GM19468 (cell line): ENCODE results near the gene CNTNAP4.

Source experiments
- ATAC-seq: cut with Tn5 transposase; IDR thresholded peaks from one replicate; pipeline ENCODE4 v1.9.1; 2021; ENCODE audit warnings: mild to moderate bottlenecking, moderate library complexity, moderate number of reproducible peaks; ENCODE audit not compliant: unreplicated experiment; ENCODE audit errors: extremely low read depth

The CNTNAP4 gene

DNA sequence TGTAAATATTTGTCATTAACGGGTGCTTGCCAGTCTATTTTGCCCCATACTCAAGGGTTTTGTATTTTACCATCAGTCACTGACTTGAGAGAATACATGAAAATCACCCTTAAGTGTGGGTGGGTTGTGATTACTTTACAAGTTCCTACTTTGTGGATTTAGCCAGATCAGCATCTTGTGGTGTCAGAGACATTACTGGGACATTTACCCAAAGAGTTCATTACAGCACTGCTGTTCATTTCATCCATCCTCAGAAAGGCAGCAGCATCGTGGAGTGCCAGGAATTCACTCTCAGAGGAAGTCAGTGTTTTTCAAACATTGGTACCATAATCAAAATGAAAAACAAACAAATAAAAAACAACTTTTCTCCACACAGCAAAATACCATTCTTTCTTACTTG lies 110.8 kb downstream of the CNTNAP4 start:
- no peak for ATAC-seq

DNA sequence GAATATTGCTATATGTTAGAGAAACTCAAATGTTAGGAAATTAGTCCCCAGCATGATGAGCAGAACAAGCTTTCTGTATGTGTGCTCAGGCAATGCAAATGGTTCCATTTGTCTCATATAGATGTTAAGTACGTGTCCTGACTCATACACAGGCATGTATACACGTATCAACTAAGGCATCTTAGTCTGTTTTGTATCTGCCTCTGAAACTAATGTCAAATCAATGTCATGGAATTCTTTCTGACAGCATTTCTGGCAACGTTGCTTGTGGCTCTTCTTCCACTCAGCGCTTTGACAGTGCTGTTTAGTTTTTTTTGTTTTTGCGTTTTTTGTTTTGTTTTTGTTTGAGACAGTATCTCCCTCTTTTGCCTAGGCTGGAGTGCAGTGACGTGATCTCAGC lies 111.9 kb downstream of the CNTNAP4 start:
- ATAC-seq, result no peak

DNA sequence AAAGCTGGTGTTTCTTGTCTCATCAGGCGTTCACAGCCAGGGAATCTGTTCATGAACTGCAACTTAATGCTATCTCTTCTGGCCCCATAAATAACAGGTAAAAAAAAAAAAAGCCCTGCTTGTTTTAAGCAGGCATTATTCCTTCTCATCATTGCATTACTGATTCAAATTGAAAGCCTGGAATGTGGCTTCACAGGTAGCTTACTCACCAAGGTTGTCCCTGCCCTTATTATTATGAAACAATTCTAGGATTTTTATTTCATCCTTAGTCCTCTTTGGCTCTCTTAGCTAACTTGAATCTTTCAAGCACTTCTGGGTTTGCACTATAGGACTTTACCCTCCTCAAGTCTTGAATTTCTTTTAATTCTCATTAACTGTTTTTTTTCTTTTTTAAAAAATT lies 113.3 kb downstream of the CNTNAP4 start:
- no peak for ATAC-seq

DNA sequence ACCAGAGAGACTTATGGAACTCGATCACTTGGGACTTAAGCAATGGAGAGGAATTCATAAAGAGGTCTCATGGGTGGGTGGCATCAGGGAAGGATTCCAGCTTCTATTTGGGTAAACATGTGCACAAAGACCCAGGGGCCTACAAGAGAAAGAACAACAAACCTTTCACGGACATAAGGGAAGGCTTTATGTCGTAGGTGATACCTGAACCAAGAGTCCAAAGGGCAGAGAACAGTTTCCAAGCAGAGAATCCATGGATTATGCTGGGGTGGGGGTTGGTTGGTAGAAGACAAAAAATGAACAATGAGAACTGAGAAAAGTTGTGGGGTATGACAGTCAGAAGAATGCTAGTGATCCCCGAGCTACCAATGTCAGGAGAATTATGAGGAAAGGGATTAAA lies 119.8 kb downstream of the CNTNAP4 start:
- ATAC-seq, result no peak

DNA sequence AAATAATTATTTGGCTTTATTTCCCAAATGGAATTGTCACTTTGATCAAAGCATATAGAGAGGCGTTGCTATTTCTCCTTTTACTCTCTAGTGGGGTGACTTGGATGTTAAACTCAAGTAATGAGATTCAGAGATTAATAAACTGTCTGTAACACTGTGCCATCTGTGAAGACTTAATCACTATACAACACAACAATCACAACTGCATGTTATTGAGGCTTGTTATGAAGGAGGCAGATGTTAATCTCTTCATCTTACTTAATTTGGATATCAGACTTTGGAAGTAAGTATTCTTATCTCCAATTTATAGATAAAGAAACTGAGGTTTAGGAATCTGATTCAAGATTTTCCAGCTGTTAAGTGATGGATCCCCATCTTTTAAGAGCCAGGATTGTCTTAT lies 132.5 kb downstream of the CNTNAP4 start:
- ATAC-seq, result no peak

DNA sequence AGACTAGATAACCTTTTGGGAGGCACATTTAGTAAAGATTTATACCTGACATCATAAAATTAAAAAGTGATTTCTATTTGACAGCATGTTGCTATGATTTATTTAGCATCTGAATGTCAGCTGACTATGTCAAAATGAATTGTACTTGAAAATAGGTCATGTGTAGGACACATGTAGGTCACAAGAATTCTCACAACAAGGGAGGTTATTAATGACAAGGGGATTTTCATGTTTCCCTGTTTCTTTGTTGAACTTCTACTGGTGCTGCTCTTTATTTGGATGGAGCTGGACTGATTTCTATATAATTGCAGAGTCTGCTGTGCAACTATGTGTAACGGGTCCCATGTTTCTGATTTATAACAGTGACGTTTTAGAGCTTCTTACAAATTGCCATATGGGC lies 144.4 kb downstream of the CNTNAP4 start:
- ATAC-seq, result no peak

DNA sequence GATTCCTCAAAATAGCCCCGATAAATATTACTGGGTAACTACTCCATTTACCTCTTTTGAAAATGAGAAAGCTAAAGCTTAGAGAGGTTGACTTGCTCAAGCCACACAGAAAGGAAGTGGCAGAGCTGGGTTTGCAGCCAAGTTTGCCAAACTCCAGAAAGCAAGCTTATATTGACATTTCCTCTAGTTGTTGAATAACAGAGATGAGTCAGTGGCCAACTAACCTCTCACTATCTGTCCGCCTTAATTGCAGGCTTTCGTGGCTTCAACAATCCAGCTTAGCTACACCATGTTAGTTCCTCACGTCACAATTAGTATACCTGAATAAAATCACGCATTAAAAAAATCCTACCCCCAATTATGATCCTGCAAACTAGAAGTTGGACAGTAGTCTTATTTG lies 151.7 kb downstream of the CNTNAP4 start:
- no peak for ATAC-seq

DNA sequence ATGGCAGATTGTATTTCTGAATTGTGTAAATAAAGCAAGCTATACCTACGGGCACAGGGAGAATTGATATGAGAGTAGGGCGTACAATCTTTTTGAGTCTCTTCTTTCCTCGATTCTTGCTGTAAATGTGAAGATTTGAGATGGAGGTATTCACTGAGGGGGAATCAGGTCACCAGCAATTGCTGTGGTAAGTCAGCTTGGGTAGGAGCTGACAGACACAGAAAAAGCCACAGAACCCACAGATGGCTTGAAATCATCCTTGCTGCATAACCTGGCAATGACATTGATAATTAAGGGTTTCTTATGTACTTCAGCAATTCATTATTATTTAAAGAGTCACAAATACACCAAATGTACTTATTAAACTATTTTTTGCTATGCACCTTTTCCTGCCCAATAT lies 164.2 kb downstream of the CNTNAP4 start:
- ATAC-seq, result no peak

DNA sequence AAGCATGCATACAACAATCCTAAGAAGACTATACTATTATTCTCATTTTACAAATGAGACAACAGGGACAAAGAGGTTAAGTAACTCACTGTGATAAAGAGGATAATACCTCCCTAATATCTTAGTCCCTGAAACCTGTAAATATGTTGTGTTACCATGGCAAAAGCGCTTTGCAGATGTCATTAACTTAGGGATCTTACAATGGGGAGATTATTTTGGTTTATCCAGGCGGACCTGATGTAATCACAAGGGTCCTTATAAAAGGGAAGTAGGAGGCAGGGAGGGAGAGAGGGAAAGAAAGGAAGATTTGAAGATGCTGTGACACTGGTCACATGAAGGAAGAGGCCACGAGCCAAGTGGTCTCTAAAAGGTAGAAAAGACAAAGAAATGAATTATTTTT lies 164.7 kb downstream of the CNTNAP4 start:
- no peak for ATAC-seq

DNA sequence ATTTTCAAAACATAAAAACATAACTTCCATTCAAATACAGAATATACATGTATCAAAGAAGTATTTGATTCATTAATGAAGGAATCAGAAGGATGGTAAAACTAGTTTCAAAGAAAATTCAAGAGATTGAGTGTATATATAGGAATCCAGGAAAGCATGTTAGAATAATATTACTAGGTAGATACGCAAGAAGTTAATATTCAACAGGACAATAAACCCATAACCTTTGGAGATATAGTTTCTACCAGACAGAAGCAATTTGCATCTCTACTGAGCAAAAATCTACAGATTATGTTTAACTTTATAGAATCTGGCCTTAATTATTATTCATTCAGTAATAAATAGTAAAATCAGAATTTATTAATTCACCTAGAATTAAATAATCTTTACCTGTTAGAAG lies 166.8 kb downstream of the CNTNAP4 start:
- ATAC-seq, result no peak

DNA sequence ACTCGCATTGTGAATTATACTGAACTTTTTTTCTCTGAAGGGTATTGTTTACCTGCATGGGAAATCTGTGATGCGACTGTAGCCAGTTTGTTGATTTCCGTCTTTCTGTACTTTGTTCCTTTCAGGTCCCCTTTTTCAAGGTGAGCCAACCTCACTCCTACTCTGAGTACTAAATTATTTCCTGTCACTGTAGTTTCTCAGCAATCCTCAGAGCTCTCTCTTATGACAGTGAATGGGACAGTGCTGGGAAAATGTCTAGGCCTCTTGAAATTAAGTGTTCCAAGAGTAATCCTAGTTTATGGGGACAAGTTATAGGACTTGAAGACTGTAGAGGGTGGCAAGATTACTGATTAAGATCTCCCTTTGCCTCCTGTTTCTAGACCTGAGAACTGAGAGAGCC lies 167.6 kb downstream of the CNTNAP4 start:
- no peak for ATAC-seq

DNA sequence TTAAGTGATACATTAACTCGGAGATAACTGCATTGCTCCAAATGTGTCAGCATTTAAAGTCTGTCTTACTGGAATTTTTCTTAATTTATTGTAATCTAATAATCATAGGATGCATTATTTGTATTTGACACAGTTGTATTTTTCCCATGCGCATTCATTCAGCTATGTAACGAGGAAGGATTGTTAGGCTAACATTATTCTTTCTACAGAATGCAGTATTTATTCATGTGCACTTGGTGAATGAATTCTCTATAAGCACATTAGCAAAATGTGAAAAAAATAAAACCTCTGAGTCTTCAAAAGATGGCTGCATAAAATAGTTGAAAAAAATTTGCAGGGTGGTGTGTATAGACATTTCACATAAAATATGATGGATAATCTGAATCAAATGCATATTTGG lies 168.6 kb downstream of the CNTNAP4 start:
- ATAC-seq, result no peak

DNA sequence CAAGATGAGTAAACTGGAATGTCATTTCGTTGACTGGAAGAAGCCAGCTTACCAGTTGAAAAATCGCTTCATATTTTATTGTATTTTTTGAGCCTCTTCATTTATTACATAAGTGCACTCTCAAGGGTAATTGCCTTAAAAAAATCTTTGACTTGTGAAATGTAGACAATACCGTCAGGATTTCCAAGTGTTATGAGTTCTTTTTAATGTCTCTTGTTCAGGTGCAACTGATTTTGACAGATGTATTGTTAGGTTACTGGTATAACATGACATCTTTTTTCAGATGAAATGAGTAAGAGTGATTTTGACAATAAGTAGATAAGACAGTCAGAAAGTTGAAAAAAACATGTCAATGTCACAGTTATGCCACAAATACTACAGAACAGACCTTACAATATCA lies 169.1 kb downstream of the CNTNAP4 start:
- ATAC-seq, result no peak

DNA sequence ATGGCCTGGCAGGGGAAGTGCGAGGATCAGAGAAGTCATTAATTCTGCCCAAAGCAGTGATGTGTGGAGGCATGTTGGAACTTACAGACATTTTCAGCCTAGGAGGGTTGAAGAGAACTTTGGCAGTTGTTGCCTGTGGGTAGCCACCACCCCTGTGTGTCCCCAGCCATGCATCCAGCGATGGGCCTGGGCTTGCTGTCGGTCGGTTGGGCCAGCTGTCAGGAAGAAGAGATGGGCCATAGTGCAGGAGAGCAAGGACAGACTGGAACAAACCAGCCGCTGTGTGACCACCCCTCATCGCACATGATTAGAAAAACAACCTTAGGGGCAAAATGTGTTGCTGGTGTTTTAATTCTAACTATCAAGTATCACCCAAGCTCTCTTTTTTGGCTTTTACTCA lies 173.7 kb downstream of the CNTNAP4 start:
- no peak for ATAC-seq

DNA sequence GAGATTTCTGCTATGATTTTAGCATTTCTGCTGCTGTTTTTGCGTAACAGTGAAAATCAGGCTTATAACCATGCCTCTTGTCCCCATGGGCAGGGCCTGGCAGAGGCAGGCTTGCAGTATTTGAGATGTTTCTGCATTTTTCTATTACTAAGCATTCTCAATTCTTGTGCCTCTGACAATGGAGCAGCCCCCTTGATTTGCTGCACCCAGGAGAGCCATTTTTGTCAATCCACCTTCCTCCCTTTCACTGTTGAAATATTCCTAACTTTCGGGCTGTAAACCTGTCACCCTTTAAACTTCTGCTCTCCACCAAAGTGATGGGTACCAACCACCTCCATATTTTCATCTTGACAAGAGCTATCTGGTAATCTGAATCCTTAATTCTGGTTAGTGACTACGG lies 178.1 kb downstream of the CNTNAP4 start:
- no peak for ATAC-seq

DNA sequence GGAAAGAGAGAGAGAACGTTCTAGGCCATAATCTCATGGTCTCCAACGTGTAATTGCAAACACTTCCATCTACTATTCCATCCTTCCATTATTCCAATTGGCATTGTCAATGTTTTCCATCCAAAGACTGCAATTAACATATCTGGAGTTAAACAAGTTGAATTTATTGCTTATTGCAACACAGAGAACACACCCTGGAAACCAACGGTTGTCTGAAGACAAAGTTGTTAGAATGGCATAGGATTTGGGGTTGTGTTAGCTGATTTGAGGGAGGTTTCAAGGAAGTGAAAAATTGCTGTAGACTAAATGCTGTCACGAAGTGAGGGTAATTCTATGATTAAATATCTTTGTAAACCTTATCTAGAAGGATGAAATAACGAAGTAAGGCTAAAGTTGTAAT lies 178.8 kb downstream of the CNTNAP4 start:
- ATAC-seq, result no peak

DNA sequence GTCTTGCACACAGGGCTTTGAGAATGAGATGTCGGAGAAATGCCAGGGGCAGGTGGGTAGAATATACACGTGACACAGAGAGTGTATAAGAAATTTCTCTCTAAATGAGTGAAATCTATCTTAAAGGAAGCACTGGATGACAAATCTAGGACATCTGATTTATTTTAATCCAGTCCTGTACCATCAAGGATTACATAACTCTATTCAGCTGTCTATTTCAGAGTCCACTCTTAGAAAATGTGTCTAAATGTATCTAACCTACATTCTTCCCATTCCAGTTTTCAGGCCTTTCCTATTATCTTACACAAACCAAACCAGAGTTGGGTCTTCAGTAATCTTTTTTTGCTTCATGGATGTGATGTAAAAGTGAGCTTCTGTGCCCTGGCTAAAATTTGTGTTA lies 181.9 kb downstream of the CNTNAP4 start:
- no peak for ATAC-seq

DNA sequence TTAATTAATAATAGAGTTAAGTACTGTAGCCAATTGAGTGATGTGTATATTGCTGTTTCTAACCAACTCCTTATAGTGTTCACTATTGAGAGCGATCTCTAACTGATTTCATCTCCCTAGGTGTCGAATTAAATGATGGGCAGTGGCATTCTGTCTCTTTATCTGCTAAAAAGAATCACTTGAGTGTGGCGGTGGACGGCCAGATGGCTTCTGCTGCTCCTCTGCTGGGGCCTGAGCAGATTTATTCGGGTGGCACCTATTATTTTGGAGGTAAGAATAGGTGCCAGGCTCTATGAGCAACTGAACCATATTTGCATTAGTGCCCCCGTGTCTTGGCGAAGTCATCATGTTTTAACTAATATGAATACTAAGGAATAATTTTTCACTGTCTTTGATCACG lies 184.6 kb downstream of the CNTNAP4 start:
- no peak for ATAC-seq

DNA sequence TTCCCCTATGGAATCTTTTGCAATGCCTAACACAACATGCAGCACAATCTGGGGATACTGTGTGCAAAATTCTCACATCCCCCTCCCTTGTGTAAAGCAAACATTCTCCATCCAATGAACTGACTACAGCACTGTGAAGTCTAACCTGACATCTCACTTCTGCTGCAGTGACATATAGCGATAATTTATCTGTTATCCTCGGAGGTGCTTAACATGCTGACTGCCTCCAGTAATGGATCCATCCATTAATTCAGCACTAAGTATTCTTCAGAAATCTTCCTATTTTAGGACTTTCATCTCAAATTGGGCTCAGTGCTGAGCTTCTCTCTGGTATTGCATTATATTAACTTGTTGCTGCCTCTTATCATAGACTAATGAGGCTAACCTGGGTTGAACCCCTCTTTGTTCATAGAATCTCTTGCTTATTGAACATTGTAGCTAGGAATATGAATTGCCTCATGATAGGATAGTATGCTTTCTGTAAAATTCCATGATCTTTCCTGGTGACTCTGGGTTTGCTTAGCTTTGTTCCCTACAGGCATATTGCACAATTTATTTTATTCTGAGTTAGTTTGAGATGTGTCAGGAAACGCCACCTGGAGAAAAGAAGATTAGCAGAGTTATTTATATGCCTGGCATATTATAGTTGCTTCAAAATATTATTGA lies 187.9 kb downstream of the CNTNAP4 start:
- ATAC-seq, result no peak

DNA sequence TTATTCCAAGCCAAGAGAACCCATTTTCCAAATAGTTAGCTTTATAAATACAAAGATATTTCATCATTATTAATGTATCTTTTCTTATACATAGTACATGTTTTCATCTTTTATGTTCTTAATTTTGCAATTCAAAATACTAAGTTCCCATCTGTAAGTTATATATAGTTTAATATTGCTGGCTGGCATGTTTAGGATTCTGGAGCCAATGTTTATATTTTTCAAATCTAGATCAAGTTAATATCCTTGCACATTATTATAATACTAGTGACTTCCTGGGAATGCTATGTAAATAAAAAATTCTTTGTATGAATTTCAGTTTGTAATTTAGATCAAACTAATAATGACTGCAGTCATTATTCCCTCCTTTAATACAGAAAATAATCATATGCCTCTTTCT lies 189.7 kb downstream of the CNTNAP4 start:
- no peak for ATAC-seq

DNA sequence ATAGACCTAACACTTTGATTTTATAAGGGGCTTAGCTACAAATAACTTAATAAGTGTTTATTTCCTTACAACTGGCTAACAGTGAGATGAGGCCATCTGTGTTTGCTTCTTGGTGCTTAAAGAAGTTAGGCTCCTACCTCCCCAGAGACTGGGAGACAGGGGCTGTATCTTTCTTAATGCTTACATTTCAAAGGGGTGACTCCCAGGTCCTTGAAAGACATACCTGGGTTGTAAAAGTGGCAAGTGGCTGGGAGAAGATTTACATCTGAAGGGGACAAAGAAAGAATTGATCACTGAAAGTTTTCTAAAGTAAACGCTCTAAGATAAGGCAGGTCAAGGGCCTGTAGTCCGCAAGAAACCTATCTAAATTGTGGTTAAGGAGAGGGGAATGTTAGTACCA lies 196.8 kb downstream of the CNTNAP4 start:
- ATAC-seq, result no peak

DNA sequence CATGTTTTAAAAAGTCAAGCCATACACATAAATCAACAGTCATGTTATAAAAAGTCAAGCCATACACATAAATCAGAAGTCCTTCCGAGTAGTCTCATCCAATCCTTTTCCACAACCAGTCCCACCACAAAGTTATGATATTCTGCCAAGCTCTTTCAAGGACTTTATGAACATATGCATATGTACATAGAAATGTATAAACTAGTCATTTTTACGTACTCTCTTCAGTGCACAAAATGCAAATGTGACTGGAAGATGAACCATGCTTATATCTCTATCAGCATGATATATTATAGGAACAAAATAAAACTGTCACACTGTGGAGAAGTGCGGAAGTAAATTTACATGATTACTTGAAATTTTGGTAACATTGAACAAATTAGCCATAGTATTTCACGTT lies 200.9 kb downstream of the CNTNAP4 start:
- ATAC-seq, result no peak
